ENCODE results near the gene FOXN1.

The FOXN1 gene

DNA sequence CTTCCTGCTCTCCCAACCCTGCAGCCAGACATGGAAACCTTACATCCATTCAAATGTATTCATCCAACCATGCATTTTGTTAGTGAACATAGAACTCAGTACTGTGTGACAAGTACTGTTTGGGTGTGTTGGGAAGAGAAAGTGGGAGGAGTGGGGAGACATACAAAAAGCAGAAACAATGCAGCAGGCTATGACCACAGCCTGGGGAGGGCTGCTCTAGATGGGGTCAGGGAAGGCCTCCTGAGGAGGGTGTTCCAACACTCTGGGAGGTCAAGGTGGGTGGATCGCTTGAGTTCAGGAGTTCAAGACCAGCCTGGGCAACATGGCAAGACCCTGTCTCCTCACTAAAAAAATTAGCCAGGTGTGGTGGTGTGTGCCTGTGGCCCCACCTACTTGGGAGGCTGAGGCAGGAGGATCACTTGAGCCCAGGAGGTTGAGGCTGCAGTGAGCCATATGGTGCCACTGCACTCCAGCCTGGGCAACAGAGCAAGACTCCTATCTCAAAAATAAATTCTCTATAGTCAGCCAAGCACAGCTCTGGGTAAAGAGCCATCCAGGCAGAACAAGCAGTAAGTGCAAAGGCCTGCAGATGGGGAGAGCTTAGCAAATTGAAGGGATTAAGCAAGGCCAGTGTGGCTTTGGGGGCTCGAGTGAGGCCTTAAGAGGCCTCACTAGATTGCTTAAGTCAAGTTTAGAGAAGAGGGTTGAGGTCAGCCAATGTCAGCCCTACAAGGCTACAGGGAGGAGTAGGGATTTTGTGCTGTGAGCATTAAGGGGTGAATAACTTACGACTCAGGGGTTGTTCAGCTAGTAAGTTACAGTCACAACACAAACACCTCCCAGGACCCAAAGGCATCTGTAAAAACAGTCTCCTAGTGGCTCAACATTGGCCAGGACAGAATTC is 27.2 kb upstream of the FOXN1 start:
- DNase-seq: peak; percentile 93

GRCh38 chr17:28480278-28480677 is 25.9 kb upstream of the FOXN1 start:
- DNase-seq: no peak

DNA sequence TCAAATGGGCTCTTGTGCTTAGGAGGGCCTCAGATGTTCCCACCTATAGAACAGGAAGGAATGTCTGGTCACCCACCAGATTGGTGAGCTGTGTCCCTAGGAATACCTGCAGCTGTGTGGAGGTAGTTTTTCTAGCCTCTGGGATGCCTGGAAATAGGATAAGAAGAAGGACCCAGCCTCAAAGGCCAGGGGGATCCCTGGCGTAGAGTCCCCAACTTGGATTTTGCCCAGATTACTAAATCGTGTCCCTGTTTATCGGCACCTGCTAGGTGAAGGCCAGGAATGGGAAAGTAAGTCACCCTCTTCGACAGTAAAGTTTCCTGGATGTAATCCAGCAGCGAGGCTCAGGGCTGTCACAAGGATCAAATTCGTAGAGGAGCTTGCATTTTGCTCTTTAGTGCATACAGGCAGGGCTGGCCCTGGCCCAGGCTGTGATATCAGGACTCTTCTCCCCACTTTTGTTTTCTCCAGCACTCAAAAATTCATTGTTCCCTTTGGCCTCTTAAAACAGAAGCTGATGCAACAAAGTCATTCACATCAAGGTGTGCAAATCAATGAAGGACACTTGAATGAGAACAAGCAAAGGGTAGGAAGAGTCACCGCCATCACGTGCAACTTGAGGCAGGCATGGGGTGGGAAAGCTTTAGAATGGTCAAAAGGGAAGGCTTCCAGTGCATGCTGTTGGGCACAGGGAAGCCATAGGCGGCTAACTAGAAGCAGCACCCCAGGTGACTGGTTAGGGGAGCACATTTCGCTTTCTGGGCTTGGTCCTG is 25.2 kb upstream of the FOXN1 start:
- no peak for DNase-seq

DNA sequence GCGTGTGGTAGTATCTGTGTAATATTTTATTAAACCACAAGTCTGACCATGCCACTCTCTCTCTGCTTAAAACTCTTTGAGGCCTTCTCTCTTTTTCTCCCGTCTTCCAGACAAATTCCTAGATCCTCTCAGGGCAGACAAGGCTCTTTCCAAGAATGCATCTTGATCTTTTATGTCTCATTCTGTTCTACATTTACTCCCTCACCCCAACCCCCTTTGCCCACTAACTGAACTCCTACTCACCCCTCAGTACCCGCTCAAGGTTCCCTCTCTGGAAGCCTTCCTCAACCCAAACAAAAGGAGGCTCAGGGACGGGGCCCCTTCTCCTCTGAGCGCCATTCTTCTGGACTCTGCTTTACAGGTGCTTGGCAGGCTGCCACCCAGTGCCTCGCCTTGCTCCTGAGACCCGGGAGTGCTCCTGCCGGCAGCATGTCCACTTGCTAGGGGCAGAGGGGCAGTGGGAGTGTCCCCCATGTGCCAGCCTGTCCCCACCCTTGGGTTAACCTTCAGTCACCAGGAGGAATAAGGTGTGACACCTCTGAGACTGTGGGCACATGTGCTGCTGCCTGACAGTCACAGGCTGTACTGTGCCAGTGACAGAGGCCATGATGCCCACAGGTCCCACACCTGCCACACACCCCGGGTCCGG is 23.5 kb upstream of the FOXN1 start:
- no peak for DNase-seq

GRCh38 chr17:28484296-28484695 is 21.9 kb upstream of the FOXN1 start:
- DNase-seq: peak; percentile 86

GRCh38 chr17:28485049-28485448 is 21.1 kb upstream of the FOXN1 start:
- DNase-seq: peak; percentile 20

DNA sequence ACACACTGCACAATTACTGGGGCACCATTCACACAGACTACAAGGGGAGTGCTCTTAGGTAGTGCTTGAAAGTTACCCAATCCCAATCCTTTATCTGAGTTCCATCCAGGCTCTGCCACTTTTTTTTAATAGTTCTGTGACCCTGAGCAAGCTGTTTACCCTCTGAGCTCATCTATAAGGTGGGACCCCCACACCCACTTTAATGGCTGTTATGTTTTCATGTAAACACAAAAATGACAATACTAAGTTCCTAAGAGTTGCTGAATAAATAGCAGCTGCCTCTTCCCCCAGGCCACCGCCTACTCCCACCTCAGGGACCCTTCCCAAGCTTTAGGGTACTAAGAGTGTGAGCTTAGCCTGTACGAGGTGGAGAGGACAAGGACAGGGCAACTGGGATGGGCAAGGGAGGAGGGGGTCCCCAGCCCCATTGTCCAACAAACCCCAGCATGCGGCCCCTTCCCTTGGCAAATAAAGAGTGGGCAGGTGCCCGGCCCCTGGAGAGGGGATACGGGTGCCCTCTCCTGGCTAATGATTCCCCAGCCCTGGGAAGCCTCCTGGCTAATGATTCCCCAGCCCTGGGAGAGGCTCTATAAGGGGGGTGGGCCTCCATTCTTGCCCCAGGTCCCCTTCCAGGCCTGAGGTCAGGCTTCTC is 18.1 kb upstream of the FOXN1 start:
- DNase-seq: no peak

DNA sequence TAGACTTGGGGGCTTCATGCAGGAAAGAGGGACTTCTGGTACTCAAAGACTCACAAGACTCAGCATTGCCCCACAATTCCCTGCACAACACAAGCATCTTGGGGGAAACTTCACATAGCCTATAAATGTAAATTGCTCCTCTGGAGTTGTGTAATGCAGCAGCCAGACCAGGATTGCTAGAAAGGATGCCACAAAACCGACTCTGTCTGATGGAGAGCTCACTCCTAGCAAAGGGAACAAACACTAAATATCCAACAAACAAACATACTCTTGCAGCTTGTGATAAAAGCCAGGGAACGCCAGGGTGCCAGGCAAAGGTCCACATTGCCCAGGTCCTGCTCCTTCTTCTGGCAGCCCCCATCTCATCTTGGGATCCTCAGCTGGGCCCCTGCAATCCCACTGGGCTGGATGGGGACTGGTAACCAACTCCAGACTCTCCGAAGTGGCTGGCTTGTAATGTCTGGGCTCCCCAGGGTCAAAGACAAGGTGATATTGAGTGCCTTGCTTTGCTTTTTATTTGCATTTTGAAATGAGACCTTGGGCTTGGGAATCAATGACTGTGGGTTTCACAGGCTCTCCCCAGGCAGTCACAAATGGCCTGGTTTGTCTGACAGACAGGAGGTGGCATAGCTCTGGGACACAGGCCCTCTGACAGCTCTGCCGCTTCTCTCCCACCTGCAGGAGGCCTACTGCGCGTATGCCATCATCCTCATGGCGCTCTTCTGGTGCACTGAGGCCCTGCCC is 17.4 kb upstream of the FOXN1 start:
- no peak for DNase-seq

GRCh38 chr17:28491286-28491685 is 14.9 kb upstream of the FOXN1 start:
- DNase-seq: no peak

DNA sequence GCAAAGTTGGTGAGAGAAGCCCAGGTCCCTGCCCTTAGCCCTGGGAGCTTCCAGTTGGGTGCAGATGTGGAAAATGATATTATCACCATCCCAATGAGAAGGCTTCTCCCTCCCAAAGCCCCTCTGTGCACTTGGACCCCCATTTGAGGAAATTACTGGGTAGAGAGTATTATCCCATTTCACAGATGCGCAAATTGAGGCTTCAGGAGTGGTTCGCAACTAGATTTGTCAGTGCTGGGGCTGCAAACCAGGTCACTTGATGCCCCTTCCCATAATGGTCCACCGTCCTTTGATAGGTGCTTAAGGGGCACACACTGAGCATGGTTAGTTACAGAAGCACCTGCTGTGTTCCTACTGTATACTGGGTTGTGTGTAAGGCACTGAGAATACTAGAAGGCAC is 14.3 kb upstream of the FOXN1 start:
- no peak for DNase-seq

GRCh38 chr17:28492352-28493310 is 13.5 kb upstream of the FOXN1 start:
- DNase-seq: peak; percentile 22

DNA sequence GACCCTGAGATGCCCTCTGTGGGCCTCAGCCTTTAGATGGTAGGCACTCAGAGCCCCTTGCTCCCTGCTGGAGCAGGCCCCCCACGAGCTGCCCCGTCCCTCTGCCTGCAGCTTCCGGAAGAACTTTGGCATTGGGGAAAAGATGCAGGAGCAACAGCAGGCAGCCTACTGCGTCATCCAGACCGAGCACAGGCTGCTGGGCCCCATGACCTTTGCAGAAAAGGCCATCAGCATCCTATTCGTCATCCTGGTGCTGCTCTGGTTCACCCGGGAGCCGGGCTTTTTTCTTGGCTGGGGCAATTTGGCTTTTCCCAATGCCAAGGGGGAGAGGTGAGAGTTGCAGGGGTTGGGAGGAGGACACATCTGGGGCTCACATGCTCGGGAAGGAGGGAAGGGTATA is 12.7 kb upstream of the FOXN1 start:
- no peak for DNase-seq

DNA sequence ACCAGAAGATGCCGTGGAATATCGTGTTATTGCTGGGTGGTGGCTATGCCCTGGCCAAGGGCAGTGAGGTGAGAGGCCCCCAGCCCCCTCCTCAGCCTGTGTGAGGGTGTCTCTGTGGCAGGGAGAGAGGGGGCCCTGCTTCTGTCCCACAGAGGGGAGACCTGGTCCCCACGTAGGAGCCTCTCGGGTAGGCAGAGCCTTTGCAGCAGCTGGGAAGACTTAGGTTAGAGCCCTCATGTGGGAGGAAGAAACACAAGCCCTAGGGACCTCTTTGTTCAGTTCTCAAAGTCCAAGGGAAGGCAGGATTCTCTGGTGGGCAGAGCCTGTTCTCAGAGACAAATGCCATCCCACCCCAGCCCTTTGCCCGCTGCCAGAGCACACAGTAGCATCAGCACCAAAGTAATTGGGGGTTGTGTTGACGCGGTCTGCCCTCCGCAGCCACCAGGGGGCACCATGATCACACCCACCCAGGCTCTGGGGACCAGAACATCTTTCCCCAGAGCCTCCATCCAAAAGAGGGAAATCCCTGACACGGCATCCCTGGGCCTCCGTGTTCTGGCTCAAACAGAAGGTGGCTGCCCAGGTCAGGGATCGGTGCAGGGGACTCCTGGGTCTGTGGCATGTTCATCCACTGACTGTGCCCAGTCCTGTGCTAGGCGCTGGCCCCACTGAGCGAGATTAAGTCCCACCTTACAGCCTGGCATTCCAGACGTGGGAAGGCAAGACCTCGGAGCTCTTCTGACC is 11.5 kb upstream of the FOXN1 start:
- peak; percentile 36 for DNase-seq

DNA sequence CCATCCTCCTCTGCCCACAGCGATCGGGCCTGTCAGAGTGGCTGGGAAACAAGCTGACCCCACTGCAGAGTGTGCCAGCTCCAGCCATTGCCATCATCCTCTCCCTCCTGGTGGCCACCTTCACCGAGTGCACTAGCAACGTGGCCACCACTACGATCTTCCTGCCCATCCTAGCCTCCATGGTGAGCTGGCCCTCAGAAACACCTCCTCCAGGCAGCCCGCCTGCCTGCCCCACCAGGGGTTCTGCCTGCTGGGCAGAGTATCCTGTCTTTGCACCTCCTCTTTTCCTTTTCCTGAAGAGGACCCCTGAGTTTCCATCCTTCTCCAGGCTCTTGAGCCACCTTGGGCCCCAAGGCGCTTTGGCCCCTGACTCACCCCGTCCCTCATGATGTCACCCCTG is 10.5 kb upstream of the FOXN1 start:
- DNase-seq: no peak

GRCh38 chr17:28497931-28498330 is 8.2 kb upstream of the FOXN1 start:
- DNase-seq: no peak

GRCh38 chr17:28498652-28499363 is 7.3 kb upstream of the FOXN1 start:
- DNase-seq: no peak

DNA sequence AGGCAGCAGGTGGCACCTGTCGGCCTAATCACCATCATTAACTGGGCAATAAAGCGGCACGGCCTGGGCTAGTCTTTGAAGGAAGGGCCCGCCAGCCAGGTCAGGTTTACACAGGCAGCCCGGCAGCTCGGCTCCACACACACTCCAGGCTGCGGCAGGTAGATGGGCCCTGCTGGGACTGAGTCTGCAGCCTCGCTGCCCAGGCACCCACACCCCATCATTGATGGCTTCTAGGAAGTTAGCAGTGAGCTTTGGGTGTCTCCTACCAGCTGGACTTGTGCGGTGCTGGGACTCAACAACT is 6.8 kb upstream of the FOXN1 start:
- DNase-seq: no peak

GRCh38 chr17:28499684-28500357 is 6.3 kb upstream of the FOXN1 start:
- DNase-seq: no peak

DNA sequence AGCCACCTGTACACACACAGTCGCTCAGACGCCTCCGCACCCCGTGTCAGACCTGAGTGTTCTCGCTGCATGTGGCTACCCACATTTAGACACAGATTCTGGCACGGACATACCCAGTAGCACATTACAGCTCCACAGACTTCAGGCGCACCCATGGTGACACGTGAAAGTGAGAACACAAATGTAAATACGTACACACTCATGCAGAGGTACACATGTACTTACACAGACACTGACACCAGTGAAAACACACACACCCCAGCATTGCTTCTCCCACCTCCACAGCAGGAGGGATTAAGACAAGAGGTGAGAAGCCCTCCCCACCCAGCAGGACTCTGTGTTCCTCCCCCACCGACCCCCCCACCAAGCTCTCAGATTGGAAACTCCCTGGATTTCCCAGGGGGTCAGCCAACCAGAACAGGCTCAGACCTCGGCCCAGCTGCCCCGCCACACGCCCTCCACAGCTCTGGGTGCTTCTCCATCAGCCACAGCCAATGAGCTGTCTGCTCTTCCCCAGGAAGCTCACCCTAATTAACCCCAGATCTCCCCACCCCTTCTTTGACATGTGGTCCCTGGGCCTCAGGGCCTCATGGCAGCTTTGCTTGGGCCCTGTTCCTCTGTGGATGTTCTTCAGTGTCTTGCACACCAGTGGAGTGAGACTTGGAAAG is 5.3 kb upstream of the FOXN1 start:
- no peak for DNase-seq

Data from MV-4-11 (cell line).